ENCODE data around the gene C20orf144. TPM values are rescaled to one million over a fixed set of nuclear protein-coding genes. Genes with fewer than 3 reads are reported as not detected.

C20orf144 gene
- total and polyA plus RNA-seq, 8 donors: 0.09 to 0.15 (median 0.12) TPM; not detected in 2

- ATAC-seq (no peak), FAIRE-seq (no peak), DNase-seq (no peak)
- no peaks in the 10 kb centered on the region for H3K27me3 ChIP-seq
- peaks cover 13% of the 10 kb centered on the region in 3 donors for H3K4me1 ChIP-seq
- no peak for TF ChIP-seq CTCF (IDR thresholded peaks at IDR 0.05)
- H3K9me3 ChIP-seq: no peaks in the 10 kb centered on the region
- intact Hi-C loops (cut with DNase I): loop anchor here in 1 of 3 donors (5.0 kb wide), 1 partner anchor 197 kb away; no protein-coding TSS in a partner anchor
- H3K27ac ChIP-seq: no peak overlapping the region
- WGBS, 2 donors: 96 to 100% methylated on average over 3 to 4 of the region's 4 CpGs
- no peak overlapping the region for H3K4me3 ChIP-seq
- peaks cover 0 to 7% (median 0%) of the 10 kb centered on the region in 3 donors for H3K36me3 ChIP-seq
Measured at GRCh38 chr20:33658929-33659328, 3.2 kb upstream of the C20orf144 start.

GRCh38 chr20:33659341-33660034, 2.6 kb upstream of the C20orf144 start:
- Histone ChIP-seq H3K4me1 (peaks cover 8 to 15% (median 10%) of the 10 kb centered on the region in 3 donors), H3K4me3 (no peak overlapping the region), H3K36me3 (peaks cover 0 to 7% (median 0%) of the 10 kb centered on the region in 3 donors), H3K27ac (no peak overlapping the region), H3K9me3 (no peaks in the 10 kb centered on the region), H3K27me3 (no peaks in the 10 kb centered on the region)
- DNase-seq (peak in 2 of 6 donors; percentile 9 to 77), FAIRE-seq (no peak), ATAC-seq (no peak)
- 95 to 96% methylated on average over 30 to 32 of the region's 32 CpGs for WGBS, 2 donors
- TF ChIP-seq CTCF (IDR thresholded peaks at IDR 0.05): no peak
- intact Hi-C loops (cut with DNase I): loop anchor here in 2 of 3 donors (5.0 kb wide), 1 partner anchor 197 kb away; no protein-coding TSS in a partner anchor

GRCh38 chr20:33660035-33660684, 2.0 kb upstream of the C20orf144 start:
- Histone ChIP-seq H3K36me3 (peaks cover 0 to 7% (median 0%) of the 10 kb centered on the region in 3 donors), H3K4me1 (peaks cover 2 to 10% (median 3%) of the 10 kb centered on the region in 3 donors), H3K27me3 (no peaks in the 10 kb centered on the region), H3K9me3 (no peaks in the 10 kb centered on the region), H3K27ac (no peak overlapping the region), H3K4me3 (no peak overlapping the region)
- intact Hi-C loops (cut with DNase I): loop anchor here in 1 of 3 donors (5.0 kb wide), 1 partner anchor 198 kb away; no protein-coding TSS in a partner anchor
- peak in 1 of 6 donors; percentile 70 for DNase-seq
- WGBS, 2 donors: 93 to 96% methylated on average over 21 of the region's 21 CpGs
- ATAC-seq: no peak
- TF ChIP-seq CTCF (IDR thresholded peaks at IDR 0.05): no peak
- no peak for FAIRE-seq

- intact Hi-C loops (cut with DNase I): loop anchor here in 1 of 3 donors (5.0 kb wide), 1 partner anchor 198 kb away; no protein-coding TSS in a partner anchor
- no peak for FAIRE-seq
Measured at GRCh38 chr20:33660685-33661058, 1.5 kb upstream of the C20orf144 start.

More at GRCh38 chr20:33660685-33661058, 1.5 kb upstream of the C20orf144 start:
- Histone ChIP-seq H3K4me1 (peaks cover 0 to 11% (median 0%) of the 10 kb centered on the region in 3 donors), H3K36me3 (peaks cover 0 to 7% (median 0%) of the 10 kb centered on the region in 3 donors), H3K4me3 (no peak overlapping the region), H3K27ac (no peak overlapping the region), H3K27me3 (no peaks in the 10 kb centered on the region), H3K9me3 (no peaks in the 10 kb centered on the region)
- no peak for TF ChIP-seq CTCF (IDR thresholded peaks at IDR 0.05)
- DNase-seq (no peak), ATAC-seq (no peak)
- 88 to 91% methylated on average over 7 of the region's 7 CpGs for WGBS, 2 donors
